A549 treated with AZD9567 at 1 μM for 4 hours (cell line): ENCODE data around the gene HIGD1C. TPM values are rescaled to one million over a fixed set of nuclear protein-coding genes. Genes with fewer than 3 reads are reported as not detected.

Source experiments
- total RNA-seq: library from RNA; stranded (reverse); fragments of 200-300 nt; extraction: Qiagen RNA extraction; gene quantifications from 5 replicates; pipeline ENCODE4 v1.2.3, GENCODE V29; 2022; ENCODE audit not compliant: insufficient read depth

The HIGD1C gene
- total RNA-seq, result not detected in 5 replicates

DNA sequence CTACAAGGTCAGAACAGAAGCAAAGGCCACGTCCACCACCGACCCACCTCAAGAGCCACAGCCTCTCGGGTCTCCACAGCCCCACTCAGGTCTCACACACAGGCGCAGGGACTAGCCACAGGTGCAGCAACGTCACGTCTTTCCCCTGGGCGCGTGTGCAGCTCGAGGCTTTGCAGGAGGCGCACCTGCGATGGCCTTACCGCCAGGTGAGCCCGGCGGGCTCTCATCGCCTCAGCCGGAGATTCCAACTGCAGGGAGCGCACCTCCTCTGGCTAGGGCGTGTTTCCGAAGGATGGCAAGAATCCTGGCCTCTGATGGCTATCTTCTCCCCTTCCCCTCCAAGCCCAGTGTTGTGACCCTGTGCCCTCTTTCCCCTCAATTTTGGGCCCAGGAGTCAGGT is at the start of gene HIGD1C:
TSS of gene HIGD1C (plus strand) at position 35 of the 400 bp plus-strand sequence. CDS start 1,455 bp downstream, outside the sequence.

Other genes starting within 250 kb of the HIGD1C start
- 31.7 to 39.0 TPM (median 37.4 TPM) in 5 replicates for gene ATF1, start 188.4 kb upstream of the HIGD1C start, total RNA-seq
- gene TMPRSS12, start 109.6 kb upstream of the HIGD1C start, total RNA-seq, result not detected in 5 replicates
- 16.1 to 22.4 TPM (median 20.5 TPM) in 5 replicates for gene SLC11A2, start 73.8 kb downstream of the HIGD1C start, total RNA-seq
- gene LETMD1, start 95.8 kb downstream of the HIGD1C start, total RNA-seq, result 22.5 to 27.9 TPM (median 23.5 TPM) in 5 replicates
- gene CSRNP2, start 131.1 kb downstream of the HIGD1C start, total RNA-seq, result 13.8 to 16.0 TPM (median 14.4 TPM) in 5 replicates
- gene TFCP2, start 220.6 kb downstream of the HIGD1C start, total RNA-seq, result 19.4 to 31.1 TPM (median 20.3 TPM) in 5 replicates